ENCODE results near the gene RBMS3. TPM values are rescaled to one million over a fixed set of nuclear protein-coding genes. Genes with fewer than 3 reads are reported as not detected.

RBMS3 gene
- total and polyA plus RNA-seq, 2 of the 8 experiments (the other 6 are each of a cell fraction or from before 2014, with no cell fraction given) = 3.7 to 6.9 TPM

GRCh38 chr3:29583861-29584260 lies 303.0 kb downstream of the RBMS3 start:
- no peak overlapping the region for H4K5ac ChIP-seq (ENCODE audit: insufficient read length, low read depth, low read length)
- H4K20me1 ChIP-seq (replicated peaks in 1 of 2; ENCODE audit: control insufficient read depth in 1 of 2, insufficient read depth in 2 of 2, low read length in 2 of 2) = no peaks in the 10 kb centered on the region
- H2BK12ac ChIP-seq (ENCODE audit: low read depth, low read length) = no peak overlapping the region
- H3K4me1 ChIP-seq (replicated peaks in 1 of 4; ENCODE audit: control insufficient read depth in 3 of 4, insufficient read depth in 4 of 4, low read length in 3 of 4) = no peaks in the 10 kb centered on the region
- no peak overlapping the region for H2BK20ac ChIP-seq (ENCODE audit: low read length)
- no peaks in the 10 kb centered on the region for H3K27me3 ChIP-seq (replicated peaks in 1 of 4; ENCODE audit: control insufficient read depth in 3 of 4, extremely low read depth in 1 of 4, insufficient read depth in 3 of 4, low read length in 3 of 4)
- H2BK120ac ChIP-seq (replicated peaks; ENCODE audit: low read depth, low read length) = no peak overlapping the region
- no peak for TF ChIP-seq BRCA1 (IDR thresholded peaks at IDR 0.05; ENCODE audit: low read depth, low read length)
- TF ChIP-seq MAX (IDR thresholded peaks at IDR 0.05) = no peak
- TF ChIP-seq GTF2F1 (IDR thresholded peaks at IDR 0.05; ENCODE audit: borderline replicate concordance, low read depth, low read length) = no peak
- H2BK5ac ChIP-seq (ENCODE audit: low read depth, low read length) = no peak overlapping the region
- no peaks in the 10 kb centered on the region for H3K79me1 ChIP-seq (ENCODE audit: low read depth, low read length)
- H3K56ac ChIP-seq (replicated peaks; ENCODE audit: insufficient read length, low read depth, low read length) = no peak overlapping the region
- ChIA-PET CTCF (ENCODE audit: partially characterized antibody) (no interaction called here), POLR2A (ENCODE audit: partially characterized antibody) (no interaction called here)
- no peak overlapping the region for H4K91ac ChIP-seq (replicated peaks; ENCODE audit: insufficient read length, low read length)
- H3K4me2 ChIP-seq (ENCODE audit: insufficient read depth in 1 of 2, low read depth in 2 of 2, low read length in 2 of 2) = no peak overlapping the region
- no peaks in the 10 kb centered on the region for H3K79me2 ChIP-seq (ENCODE audit: control insufficient read depth in 1 of 2, insufficient read depth in 2 of 2, low read length in 2 of 2)
- H3K4me3 ChIP-seq (ENCODE audit: extremely low read depth in 1 of 4, insufficient read depth in 2 of 4, low read depth in 3 of 4, low read length in 4 of 4) = no peak overlapping the region
- DNase-seq (ENCODE audit: low read depth in 1 of 2, low spot score in 2 of 2) = no peak
- no peak overlapping the region for H2BK15ac ChIP-seq (ENCODE audit: low read length)
- H3K36me3 ChIP-seq (ENCODE audit: control insufficient read depth in 2 of 4, insufficient read depth in 4 of 4, low read length in 3 of 4) = no peaks in the 10 kb centered on the region
- H3K14ac ChIP-seq (ENCODE audit: insufficient read length) = no peak overlapping the region
- H4K8ac ChIP-seq (ENCODE audit: extremely low read depth, insufficient read depth, low read length) = no peak overlapping the region
- H3K4ac ChIP-seq (replicated peaks; ENCODE audit: insufficient read length, low read depth, low read length) = no peak overlapping the region
- H3K27ac ChIP-seq (ENCODE audit: low read depth, low read length) = no peak overlapping the region
- H2AFZ ChIP-seq (ENCODE audit: low read length) = no peak overlapping the region
- FAIRE-seq = no peak
- no peak overlapping the region for H3K9ac ChIP-seq (replicated peaks in 1 of 4; ENCODE audit: extremely low read depth in 1 of 4, low read depth in 3 of 4, low read length in 3 of 4)
- no peaks in the 10 kb centered on the region for H3K23me2 ChIP-seq (ENCODE audit: low read depth, low read length)
- H3K9me3 ChIP-seq (ENCODE audit: insufficient read depth in 2 of 2, low read depth in 1 of 2, low read length in 1 of 2) = no peaks in the 10 kb centered on the region
- H3K18ac ChIP-seq (ENCODE audit: extremely low read depth, low read length) = no peak overlapping the region
- no peak overlapping the region for H3K23ac ChIP-seq (ENCODE audit: insufficient read length)
- no peak overlapping the region for H2AK5ac ChIP-seq (ENCODE audit: low read depth, low read length)
